Measurements from ENCODE around the gene TTLL11.
"Not testable (repeated sequence)": the region's sequence is repeated elsewhere in the genome, so short reads cannot be mapped to it uniquely, and the experiment has no call there.

Gene TTLL11

GRCh38 chr9:122004589-122004988, 88.5 kb downstream of the TTLL11 start:
- no peak for DNase-seq (ENCODE audit: low read depth)

DNA sequence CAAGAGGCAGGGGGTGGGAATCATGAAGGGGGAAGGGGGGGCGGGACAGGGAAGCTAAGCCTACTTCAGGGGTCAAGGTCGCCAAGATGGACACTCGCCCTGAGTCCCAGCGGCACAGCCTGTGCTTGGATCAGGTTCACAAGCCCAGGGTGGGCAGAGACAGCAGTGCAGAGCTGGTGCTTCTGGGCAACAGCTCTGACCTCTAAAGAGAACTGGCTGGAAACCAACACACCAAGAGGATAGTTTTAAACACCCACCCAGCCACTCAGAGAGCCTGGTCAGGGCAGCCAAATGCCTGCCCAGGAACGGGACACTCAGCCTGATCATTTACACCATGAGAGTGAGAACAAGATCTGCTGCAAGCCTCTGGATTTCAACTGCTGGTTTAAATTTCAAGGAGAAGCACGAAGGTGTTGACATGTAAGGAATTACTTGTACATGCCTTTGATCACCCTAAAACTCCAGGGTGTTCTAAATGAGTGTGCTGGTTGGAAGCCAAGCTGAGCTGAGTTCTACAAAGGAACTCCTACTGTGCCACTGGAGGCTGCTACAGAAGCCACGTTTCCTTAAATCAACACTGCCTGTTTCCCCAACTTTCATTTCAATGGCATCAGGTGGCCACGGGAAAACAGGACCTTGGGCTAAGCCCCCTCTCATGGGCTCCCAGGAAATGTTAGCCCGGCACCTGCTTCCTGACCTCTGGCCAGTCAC, 91.5 kb downstream of the TTLL11 start:
- DNase-seq (ENCODE audit: low read depth), result no peak

DNA sequence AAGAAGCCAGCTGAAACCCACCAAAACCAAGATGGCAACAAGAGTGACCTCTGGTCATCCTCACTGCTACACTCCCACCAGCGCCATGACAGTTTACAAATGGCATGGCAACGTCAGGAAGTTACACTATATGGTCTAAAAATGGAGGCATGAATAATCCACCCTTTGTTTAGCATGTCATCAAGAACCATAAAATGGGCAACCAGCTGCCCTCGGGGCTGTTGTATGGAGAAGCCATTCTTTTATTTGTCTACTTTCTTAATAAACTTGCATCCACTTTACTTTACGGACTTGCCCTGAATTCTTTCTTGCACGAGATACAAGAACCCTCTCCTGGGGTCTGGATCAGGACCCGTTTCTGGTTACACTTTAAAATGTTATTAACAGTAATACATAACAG, 92.6 kb downstream of the TTLL11 start:
- DNase-seq (ENCODE audit: low read depth), result not testable (repeated sequence)

GRCh38 chr9:121999556-121999955, 93.6 kb downstream of the TTLL11 start:
- DNase-seq (ENCODE audit: low read depth), result no peak

- no peak for DNase-seq (ENCODE audit: low read depth)
Observed at GRCh38 chr9:121998513-121999049, 94.5 kb downstream of the TTLL11 start.

GRCh38 chr9:121997791-121998190, 95.3 kb downstream of the TTLL11 start:
- no peak for DNase-seq (ENCODE audit: low read depth)

GRCh38 chr9:121996783-121997182, 96.3 kb downstream of the TTLL11 start:
- no peak for DNase-seq (ENCODE audit: low read depth)

GRCh38 chr9:121995997-121996396, 97.1 kb downstream of the TTLL11 start:
- no peak for DNase-seq (ENCODE audit: low read depth)

- DNase-seq (ENCODE audit: low read depth), result peak; percentile 21
Observed at GRCh38 chr9:121992571-121993212, 100.4 kb downstream of the TTLL11 start.

GRCh38 chr9:121991307-121991661, 101.8 kb downstream of the TTLL11 start:
- DNase-seq (ENCODE audit: low read depth), result no peak

DNA sequence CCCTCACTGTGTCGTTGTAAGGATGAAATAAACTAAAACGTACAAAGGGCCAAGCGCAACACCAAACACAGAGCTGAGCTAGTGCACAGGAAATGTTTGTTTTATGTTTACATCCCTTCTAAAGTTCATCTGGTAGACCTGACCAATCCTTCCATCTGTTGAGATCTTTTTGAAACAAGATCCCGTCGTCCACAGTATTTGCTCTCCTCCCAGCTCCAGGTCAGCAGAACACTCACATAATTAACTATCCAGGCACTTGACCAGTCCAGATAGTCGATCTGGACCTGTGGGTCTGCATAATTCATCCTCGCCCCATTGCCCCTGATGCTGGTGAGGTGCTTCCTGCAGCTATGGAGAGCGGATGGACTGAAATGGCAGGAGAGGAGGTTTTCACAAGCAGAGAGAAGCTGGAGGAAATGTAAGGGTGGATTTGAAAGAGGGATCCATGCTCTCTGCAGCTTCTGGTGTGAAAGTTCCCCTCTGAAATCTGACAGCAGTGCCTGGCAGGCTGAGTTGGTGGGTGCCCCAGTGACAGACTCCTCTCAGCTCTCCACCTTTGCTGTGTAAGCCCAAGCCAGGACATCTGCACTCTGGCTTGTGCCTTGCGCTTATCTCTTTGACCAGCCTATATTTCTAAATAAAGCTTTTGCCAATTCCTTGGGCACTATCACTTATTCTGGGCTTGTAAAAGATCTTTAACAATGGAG, 102.4 kb downstream of the TTLL11 start:
- no peak for DNase-seq (ENCODE audit: low read depth)

DNA sequence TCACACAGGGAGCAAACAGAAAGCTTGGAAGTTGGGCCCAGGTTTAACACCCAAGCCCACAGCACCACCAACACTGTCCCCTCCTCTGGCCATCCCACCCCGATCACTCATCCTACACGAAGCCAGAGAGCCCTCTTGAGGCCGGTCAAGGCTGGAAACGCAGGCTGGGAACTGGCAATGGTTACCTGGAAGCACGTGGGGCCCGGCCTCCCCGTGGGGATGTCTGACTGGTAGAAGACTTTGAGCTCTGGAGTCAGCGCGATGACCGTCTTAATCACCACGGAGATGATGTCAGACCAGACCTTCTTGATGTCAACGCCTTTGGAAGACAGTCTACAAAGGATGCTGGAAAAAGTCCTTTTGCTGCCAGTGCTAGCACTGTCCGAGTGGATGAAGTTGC, 104.1 kb downstream of the TTLL11 start:
- no peak for DNase-seq (ENCODE audit: low read depth)

DNA sequence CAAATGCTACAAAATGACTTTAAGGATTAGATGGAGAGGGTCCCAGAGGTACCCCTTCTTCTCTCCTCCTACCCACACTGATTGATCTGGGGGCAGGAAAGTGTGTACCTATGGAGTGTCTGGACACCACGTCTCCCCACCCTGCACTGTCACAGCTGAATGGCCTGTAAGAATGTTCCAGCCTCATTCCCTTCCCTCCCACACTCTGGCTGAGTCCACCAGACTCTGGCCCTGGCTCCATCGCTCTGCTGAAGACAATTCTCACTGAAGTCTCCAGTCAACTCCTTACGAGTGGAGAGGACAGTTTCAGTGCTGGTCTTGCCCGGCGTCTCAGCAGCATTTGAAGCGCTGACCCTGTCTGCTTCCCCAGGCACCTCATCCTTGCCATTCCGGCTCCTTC, 105.8 kb downstream of the TTLL11 start:
- no peak for DNase-seq (ENCODE audit: low read depth)

DNA sequence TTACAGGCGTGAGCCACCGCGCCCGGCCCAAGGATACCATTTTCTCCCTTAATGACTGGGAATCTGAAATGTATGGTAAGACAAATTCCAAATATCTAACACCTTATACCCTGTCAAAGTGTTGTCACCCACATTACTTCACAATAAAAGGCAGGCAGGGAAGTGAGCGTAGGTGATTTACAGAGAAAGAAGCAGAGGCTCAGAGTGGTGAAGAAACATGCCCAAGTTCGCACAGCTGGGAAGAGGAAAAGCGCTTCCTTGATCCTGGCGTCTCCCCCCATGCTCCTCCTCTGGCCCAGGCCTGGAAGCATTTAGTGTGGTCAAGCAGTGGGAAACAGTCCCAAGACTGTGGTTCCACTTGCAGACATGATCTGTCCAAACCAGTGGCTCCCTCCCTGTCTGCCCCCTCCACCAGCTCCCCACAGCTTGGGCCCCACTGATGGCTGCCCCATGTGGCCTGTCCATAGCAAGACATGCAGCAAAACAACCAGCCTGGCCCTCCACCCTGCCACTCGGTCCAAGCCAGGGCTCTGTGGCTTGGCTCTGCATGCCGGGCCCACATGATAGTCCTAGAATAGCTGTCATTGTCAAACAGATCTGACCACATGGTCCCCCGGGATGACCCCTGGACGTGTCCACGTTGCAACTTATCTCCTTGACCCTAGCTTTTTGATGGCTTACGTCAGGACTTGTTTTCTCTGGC, 107.2 kb downstream of the TTLL11 start:
- no peak for DNase-seq (ENCODE audit: low read depth)

DNA sequence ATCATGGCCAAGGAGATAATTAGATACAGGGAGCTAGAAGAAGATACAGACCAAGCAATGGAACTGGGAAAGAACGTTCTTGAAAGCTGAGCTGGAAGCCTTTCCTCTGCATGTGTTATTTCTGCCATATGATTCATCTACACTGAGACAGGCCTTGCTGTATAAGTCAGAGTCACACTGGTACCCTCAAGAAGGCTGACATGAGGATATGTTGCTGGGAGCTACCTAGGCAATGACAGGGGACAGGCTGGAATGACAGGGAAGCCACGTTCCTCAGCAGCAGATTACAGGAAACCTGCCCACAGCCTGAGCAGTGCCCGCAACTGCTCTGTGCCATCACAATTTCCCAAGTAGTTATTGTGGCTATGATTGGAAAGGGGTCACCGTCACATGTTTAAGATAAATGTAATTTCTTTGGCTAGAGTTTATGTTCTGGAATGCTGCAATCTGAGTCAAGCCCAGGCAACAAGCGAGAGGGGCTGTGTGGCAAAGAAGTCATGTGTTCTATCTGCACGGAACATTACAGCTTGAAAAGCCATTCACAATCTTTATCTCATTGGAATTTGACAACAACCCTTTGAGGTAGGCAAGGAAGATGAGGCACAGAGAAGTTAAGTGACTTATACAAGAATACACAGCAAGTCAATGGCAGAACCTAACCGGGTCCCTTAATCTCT, 108.2 kb downstream of the TTLL11 start:
- no peak for DNase-seq (ENCODE audit: low read depth)

- no peak for DNase-seq (ENCODE audit: low read depth)
Observed at GRCh38 chr9:121983736-121984135, 109.4 kb downstream of the TTLL11 start.

- no peak for DNase-seq (ENCODE audit: low read depth)
Observed at GRCh38 chr9:121981118-121981883, 111.8 kb downstream of the TTLL11 start.

GRCh38 chr9:121980665-121981064, 112.4 kb downstream of the TTLL11 start:
- not testable (repeated sequence) for DNase-seq (ENCODE audit: low read depth)

DNA sequence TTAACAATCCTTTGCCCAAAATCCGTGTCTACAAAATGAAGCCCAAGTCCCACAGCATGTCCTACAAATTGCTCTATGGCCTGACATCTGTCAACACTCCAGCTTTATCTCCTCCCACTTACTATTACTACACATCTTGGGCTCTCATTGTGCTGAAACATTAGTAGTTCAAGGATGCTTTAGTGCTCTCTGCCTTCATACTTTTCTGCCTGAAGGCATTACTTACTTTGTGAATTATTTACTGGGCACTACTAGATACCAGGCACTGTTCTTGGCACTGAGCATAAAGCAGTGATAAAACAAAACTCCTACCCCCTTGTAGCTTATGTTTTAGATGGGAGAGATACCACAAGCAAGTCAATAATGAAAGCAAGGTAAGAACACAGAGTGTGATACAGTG, 113.4 kb downstream of the TTLL11 start:
- DNase-seq (ENCODE audit: low read depth), result no peak

- DNase-seq (ENCODE audit: low read depth), result no peak
Observed at GRCh38 chr9:121976751-121977150, 116.4 kb downstream of the TTLL11 start.

- no peak for DNase-seq (ENCODE audit: low read depth)
Observed at GRCh38 chr9:121975801-121976277, 117.3 kb downstream of the TTLL11 start.
